Measurements from ENCODE around the gene CDKN1C.

- TF ChIP-seq POLR2A (IDR thresholded peaks at IDR 0.05; ENCODE audit: low read depth) (no peak), CTCF (IDR thresholded peaks at IDR 0.05) (no peak), EP300 (IDR thresholded peaks at IDR 0.05) (no peak), POLR2AphosphoS5 (IDR thresholded peaks at IDR 0.05) (no peak)
Observed at GRCh38 chr11:2836315-2837095, 49.1 kb downstream of the CDKN1C start.
